Activated naive CD4-positive, alpha-beta T cell treated with anti-CD3 and anti-CD28 coated beads for 36 hours (primary cell): ENCODE results near the gene TAGLN3. TPM values are rescaled to one million over a fixed set of nuclear protein-coding genes. Genes with fewer than 3 reads are reported as not detected.

Source experiments
- total RNA-seq, 2 experiments: library from RNA; stranded (reverse); gene quantifications; one replicate each; pipeline ENCODE4 v1.2.3, GENCODE V29; 2021

Gene TAGLN3
- total RNA-seq, 2 experiments from 2014 or later, result 1.2 TPM

Other genes starting within 250 kb of the TAGLN3 start
- gene PHLDB2, start 139.7 kb upstream of the TAGLN3 start, total RNA-seq, result 1 to 10 TPM; 1.1 TPM
- 10 to 100 TPM; 53.1 to 54.6 TPM for gene ABHD10, start 19.9 kb upstream of the TAGLN3 start, total RNA-seq
- not detected for gene TMPRSS7, start 35.8 kb downstream of the TAGLN3 start, total RNA-seq
- 1 to 10 TPM; 3.1 to 3.8 TPM for gene C3orf52, start 87.5 kb downstream of the TAGLN3 start, total RNA-seq
- 10 to 100 TPM; 14.5 to 14.6 TPM for gene GCSAM, start 134.3 kb downstream of the TAGLN3 start, total RNA-seq